Subcutaneous adipose tissue (tissue), 4 donors: ENCODE data around the gene ZNF516. TPM values are rescaled to one million over a fixed set of nuclear protein-coding genes. Genes with fewer than 3 reads are reported as not detected.

Source experiments
- CTCF ChIP-seq: fragments of 450-650 bp; IDR thresholded peaks from one replicate; pipeline ENCODE4 v1.5.1; 2016; ENCODE audit warnings: low read depth, mild to moderate bottlenecking, control low read depth, antibody characterized with exemption, moderate library complexity
- total RNA-seq, 4 donors: library from RNA; depleted of rRNA; stranded (reverse); fragments of >200 nt; gene quantifications; one replicate each; pipeline ENCODE4 v1.1.0, GENCODE V29; 2016

ZNF516 gene
- total RNA-seq, 4 donors from 2014 or later = 15.4 to 22.3 (median 17.5) TPM

DNA sequence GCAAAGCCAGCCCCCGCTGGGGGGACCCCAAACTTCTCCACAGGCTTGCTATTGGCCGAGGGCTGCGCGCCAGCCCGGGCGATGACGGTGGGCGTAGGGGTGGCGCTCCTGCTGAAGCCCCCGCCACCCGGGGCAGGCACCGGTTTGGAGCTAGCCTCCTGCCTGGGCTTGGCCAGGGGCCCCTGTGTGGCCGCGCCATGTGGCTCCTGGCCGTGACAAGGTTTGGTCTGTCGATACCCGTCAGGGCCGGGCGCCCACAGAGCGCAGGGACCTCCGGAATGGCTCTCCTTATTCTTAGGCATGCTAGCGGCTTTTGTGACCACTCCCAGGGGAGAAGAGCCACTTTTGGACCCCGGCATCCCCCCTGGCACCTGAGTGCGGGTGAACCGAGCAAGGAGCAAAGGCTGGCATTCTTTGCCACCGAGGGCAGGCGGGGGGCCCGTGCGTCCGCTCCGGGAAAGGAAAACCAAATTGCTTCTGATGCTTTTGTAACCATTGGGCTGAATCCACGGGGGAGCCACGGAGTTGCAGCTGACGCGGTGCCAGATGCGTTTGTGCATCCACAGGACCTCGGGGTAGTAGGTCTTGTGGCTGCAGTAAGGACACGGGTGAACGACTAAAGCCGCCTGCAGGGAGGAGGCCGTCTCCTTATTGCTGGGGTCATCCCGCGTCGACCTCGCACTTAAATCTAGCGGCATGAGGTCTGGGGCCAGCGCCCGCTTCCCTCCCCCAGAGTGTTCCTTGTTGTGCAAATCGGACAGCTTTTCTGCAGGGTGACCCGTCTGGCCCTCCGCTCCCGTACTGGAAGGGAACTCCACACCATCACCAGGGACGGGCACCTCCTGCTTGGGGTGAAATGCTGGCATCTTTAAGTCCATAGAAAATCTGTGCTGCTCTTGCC lies 115.6 kb downstream of the ZNF516 start:
- TF ChIP-seq CTCF = no peak

- TF ChIP-seq CTCF = no peak
Observed at GRCh38 chr18:76378526-76379215, 116.4 kb downstream of the ZNF516 start.

GRCh38 chr18:76377359-76377756 lies 117.7 kb downstream of the ZNF516 start:
- no peak for TF ChIP-seq CTCF

- TF ChIP-seq CTCF = no peak
Observed at GRCh38 chr18:76376668-76377358, 118.2 kb downstream of the ZNF516 start.

GRCh38 chr18:76376225-76376624 lies 118.8 kb downstream of the ZNF516 start:
- TF ChIP-seq CTCF = no peak

DNA sequence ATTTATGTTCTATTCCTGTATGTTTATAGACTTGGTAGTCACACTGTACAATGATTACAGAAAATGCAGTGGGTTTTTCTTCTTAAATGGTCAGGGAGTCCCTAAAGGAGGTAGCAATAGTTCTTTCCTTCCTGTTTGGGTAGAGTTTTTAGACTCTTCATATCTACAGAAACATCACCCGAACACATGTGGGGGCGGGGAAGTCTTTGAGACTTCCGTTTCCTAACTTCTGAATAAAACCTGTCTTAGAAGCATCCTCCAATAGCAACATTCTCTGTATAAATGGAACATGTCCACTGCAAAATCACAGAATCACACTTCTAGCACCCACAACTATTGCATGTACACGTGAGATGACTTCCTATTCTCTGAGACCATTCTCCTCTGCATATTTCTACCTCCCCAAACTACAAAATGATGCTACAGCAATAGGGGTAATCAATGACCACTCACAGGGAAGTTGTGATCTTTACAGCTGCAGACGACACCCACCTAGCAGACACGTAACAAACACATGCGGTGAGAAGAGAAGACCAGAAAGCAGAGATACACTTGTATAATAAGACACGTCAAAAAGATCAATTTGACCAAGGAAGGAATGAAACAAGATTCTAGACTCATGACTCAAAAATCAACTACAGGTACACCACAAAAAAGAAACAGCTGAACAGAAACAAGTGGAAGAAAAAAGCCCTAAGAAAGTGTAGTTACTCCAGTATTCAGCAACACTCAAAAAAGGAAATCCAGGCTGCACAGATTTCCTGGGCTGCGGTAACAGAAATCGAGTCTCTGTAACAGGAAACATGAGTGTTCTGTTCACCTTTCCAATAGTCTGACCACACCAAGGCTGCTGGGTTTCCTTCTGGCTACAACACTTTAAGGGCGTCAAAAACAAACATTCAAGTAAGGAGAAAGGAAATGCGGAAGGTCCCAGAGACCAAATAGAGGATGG lies 120.4 kb downstream of the ZNF516 start:
- TF ChIP-seq CTCF = no peak
